ENCODE measurements around the gene TNIK. TPM values are rescaled to one million over a fixed set of nuclear protein-coding genes. Genes with fewer than 3 reads are reported as not detected.

TNIK gene
- total RNA-seq, 1 donor from 2014 or later, result 2.5 TPM

GRCh38 chr3:171281256-171281992 is 178.8 kb downstream of the TNIK start:
- Mint-ChIP-seq H3K4me3 (no peak overlapping the region), H3K27me3 (no peaks in the 10 kb centered on the region), H3K9me3 (no peaks in the 10 kb centered on the region), H3K27ac (no peak overlapping the region), H3K36me3 (ENCODE audit: low read depth) (no peaks in the 10 kb centered on the region), H3K4me1 (peaks cover 5% of the 10 kb centered on the region)
- CTCF ChIA-PET, result no interaction called here
- DNase-seq (no peak), ATAC-seq (ENCODE audit: low read depth) (no peak)
- TF ChIP-seq CTCF (IDR thresholded peaks at IDR 0.05), result no peak
- intact Hi-C loops (cut with micrococcal nuclease), result no loop called here
- POLR2A ChIA-PET, result no interaction called here

DNA sequence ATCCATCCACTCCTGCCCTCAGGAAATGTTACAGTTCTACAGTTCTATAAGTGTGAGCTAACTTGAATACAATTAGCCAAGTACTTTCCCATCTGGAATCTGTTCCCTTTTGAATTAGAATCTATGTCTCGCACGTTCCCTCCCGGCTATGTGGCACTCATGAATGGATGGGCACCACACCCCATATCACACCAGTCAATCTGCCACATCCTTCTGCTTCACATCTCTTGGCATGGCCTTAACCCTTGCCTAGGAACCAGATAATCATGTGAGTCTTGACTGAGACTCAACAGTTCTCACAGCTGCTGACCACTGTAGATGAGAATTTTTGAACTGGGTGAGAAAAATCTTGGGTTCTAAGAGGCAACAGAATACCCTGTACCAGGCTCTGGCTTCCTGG is 180.2 kb downstream of the TNIK start:
- ChIA-PET POLR2A (interaction anchor here (0.6 kb wide), 1 partner anchor 661 kb away, joined by 8 read pairs; no protein-coding TSS in a partner anchor), CTCF (no interaction called here)
- DNase-seq (no peak), ATAC-seq (ENCODE audit: low read depth) (no peak)
- Mint-ChIP-seq H3K4me1 (peaks cover 5% of the 10 kb centered on the region), H3K27ac (no peak overlapping the region), H3K27me3 (no peaks in the 10 kb centered on the region), H3K9me3 (peaks cover 3% of the 10 kb centered on the region), H3K4me3 (no peak overlapping the region), H3K36me3 (ENCODE audit: low read depth) (no peaks in the 10 kb centered on the region)
- intact Hi-C loops (cut with micrococcal nuclease), result no loop called here
- no peak for TF ChIP-seq CTCF (IDR thresholded peaks at IDR 0.05)

GRCh38 chr3:171278299-171278590 is 182.0 kb downstream of the TNIK start:
- ChIA-PET POLR2A (no interaction called here), CTCF (no interaction called here)
- Mint-ChIP-seq H3K36me3 (ENCODE audit: low read depth) (no peaks in the 10 kb centered on the region), H3K27ac (no peak overlapping the region), H3K4me1 (no peaks in the 10 kb centered on the region), H3K27me3 (no peaks in the 10 kb centered on the region), H3K4me3 (no peak overlapping the region), H3K9me3 (peaks cover 4% of the 10 kb centered on the region)
- DNase-seq (no peak), ATAC-seq (ENCODE audit: low read depth) (no peak)
- no peak for TF ChIP-seq CTCF (IDR thresholded peaks at IDR 0.05)
- intact Hi-C loops (cut with micrococcal nuclease), result no loop called here

GRCh38 chr3:171277456-171278298 is 182.5 kb downstream of the TNIK start:
- POLR2A ChIA-PET, result no interaction called here
- CTCF ChIA-PET, result no interaction called here
- intact Hi-C loops (cut with micrococcal nuclease), result no loop called here
- no peak for DNase-seq
- Mint-ChIP-seq H3K4me1 (no peaks in the 10 kb centered on the region), H3K4me3 (no peak overlapping the region), H3K27ac (no peak overlapping the region), H3K9me3 (peaks cover 4% of the 10 kb centered on the region), H3K27me3 (no peaks in the 10 kb centered on the region), H3K36me3 (ENCODE audit: low read depth) (no peaks in the 10 kb centered on the region)
- no peak for ATAC-seq (ENCODE audit: low read depth)
- no peak for TF ChIP-seq CTCF (IDR thresholded peaks at IDR 0.05)

DNA sequence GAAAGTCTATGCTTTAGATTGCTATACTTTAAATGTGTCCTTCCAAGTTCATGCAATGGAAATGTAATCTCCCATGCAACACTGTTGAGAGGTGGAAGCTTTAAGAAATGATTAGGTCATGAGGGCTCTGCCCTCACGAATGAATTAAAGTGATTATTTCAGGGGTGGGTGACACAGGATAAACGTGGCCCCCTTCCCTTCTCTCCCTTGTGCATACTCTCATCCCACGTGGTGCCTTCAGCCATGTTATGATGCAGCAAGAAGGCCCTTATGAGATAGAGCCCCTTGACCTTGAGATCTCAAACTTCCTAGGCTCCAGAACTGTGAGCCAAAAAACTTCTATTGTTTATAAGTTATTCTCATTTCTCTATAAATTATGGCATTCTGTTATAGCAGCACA is 183.3 kb downstream of the TNIK start:
- Mint-ChIP-seq H3K4me3 (no peak overlapping the region), H3K9me3 (peaks cover 6% of the 10 kb centered on the region), H3K27ac (no peak overlapping the region), H3K27me3 (no peaks in the 10 kb centered on the region), H3K36me3 (ENCODE audit: low read depth) (no peaks in the 10 kb centered on the region), H3K4me1 (no peaks in the 10 kb centered on the region)
- ChIA-PET POLR2A (no interaction called here), CTCF (no interaction called here)
- no peak for DNase-seq
- no peak for TF ChIP-seq CTCF (IDR thresholded peaks at IDR 0.05)
- no peak for ATAC-seq (ENCODE audit: low read depth)
- intact Hi-C loops (cut with micrococcal nuclease), result no loop called here
